ENCODE data around the gene FNDC3B. TPM values are rescaled to one million over a fixed set of nuclear protein-coding genes. Genes with fewer than 3 reads are reported as not detected.

Gene FNDC3B
- total RNA-seq, 1 donor from 2014 or later: 160 TPM

- no peaks in the 10 kb centered on the region for H3K4me1 ChIP-seq
- no peaks in the 10 kb centered on the region for H3K27me3 ChIP-seq
- no peak overlapping the region for H3K27ac ChIP-seq
- no peaks in the 10 kb centered on the region for H3K9me3 ChIP-seq
- DNase-seq: no peak
- no peak for TF ChIP-seq CTCF (IDR thresholded peaks at IDR 0.05)
- H3K4me3 ChIP-seq: no peak overlapping the region
- no peaks in the 10 kb centered on the region for H3K36me3 ChIP-seq
- no peak for ATAC-seq
- intact Hi-C loops (cut with DNase I): no loop called here
Measured at GRCh38 chr3:172002512-172003078, 36.8 kb upstream of the FNDC3B start.

- H3K36me3 ChIP-seq: no peaks in the 10 kb centered on the region
- DNase-seq (no peak), ATAC-seq (no peak)
- no peak overlapping the region for H3K27ac ChIP-seq
- no peak overlapping the region for H3K4me3 ChIP-seq
- intact Hi-C loops (cut with DNase I): no loop called here
- TF ChIP-seq CTCF (IDR thresholded peaks at IDR 0.05): no peak
- H3K4me1 ChIP-seq: no peaks in the 10 kb centered on the region
- no peaks in the 10 kb centered on the region for H3K27me3 ChIP-seq
- H3K9me3 ChIP-seq: no peaks in the 10 kb centered on the region
Measured at GRCh38 chr3:172003146-172003545, 36.2 kb upstream of the FNDC3B start.

GRCh38 chr3:172007065-172007370 lies 32.4 kb upstream of the FNDC3B start:
- intact Hi-C loops (cut with DNase I): no loop called here
- no peak for DNase-seq
- Histone ChIP-seq H3K9me3 (no peaks in the 10 kb centered on the region), H3K4me1 (no peaks in the 10 kb centered on the region), H3K4me3 (no peak overlapping the region), H3K27ac (no peak overlapping the region), H3K36me3 (no peaks in the 10 kb centered on the region), H3K27me3 (no peaks in the 10 kb centered on the region)
- no peak for ATAC-seq
- no peak for TF ChIP-seq CTCF (IDR thresholded peaks at IDR 0.05)

- H3K9me3 ChIP-seq: no peaks in the 10 kb centered on the region
- no peaks in the 10 kb centered on the region for H3K36me3 ChIP-seq
- no peaks in the 10 kb centered on the region for H3K4me1 ChIP-seq
- H3K27me3 ChIP-seq: no peaks in the 10 kb centered on the region
- intact Hi-C loops (cut with DNase I): no loop called here
- DNase-seq: no peak
- ATAC-seq: no peak
- no peak overlapping the region for H3K4me3 ChIP-seq
- TF ChIP-seq CTCF (IDR thresholded peaks at IDR 0.05): no peak
- no peak overlapping the region for H3K27ac ChIP-seq
Measured at GRCh38 chr3:172009803-172010202, 29.6 kb upstream of the FNDC3B start.

- no peaks in the 10 kb centered on the region for H3K4me1 ChIP-seq
- intact Hi-C loops (cut with DNase I): no loop called here
- no peak for TF ChIP-seq CTCF (IDR thresholded peaks at IDR 0.05)
- no peak overlapping the region for H3K4me3 ChIP-seq
- H3K9me3 ChIP-seq: no peaks in the 10 kb centered on the region
- no peak for DNase-seq
- no peak overlapping the region for H3K27ac ChIP-seq
- H3K27me3 ChIP-seq: no peaks in the 10 kb centered on the region
- no peak for ATAC-seq
- no peaks in the 10 kb centered on the region for H3K36me3 ChIP-seq
Measured at GRCh38 chr3:172012775-172013174, 26.6 kb upstream of the FNDC3B start.

GRCh38 chr3:172014145-172014544 lies 25.2 kb upstream of the FNDC3B start:
- TF ChIP-seq CTCF (IDR thresholded peaks at IDR 0.05): no peak
- Histone ChIP-seq H3K36me3 (no peaks in the 10 kb centered on the region), H3K27ac (no peak overlapping the region), H3K4me1 (no peaks in the 10 kb centered on the region), H3K4me3 (no peak overlapping the region), H3K9me3 (no peaks in the 10 kb centered on the region), H3K27me3 (no peaks in the 10 kb centered on the region)
- intact Hi-C loops (cut with DNase I): no loop called here
- ATAC-seq: no peak
- no peak for DNase-seq

Data from upper lobe of right lung (tissue), 1 donor.